ENCODE measurements around the gene VOPP1. TPM values are rescaled to one million over a fixed set of nuclear protein-coding genes. Genes with fewer than 3 reads are reported as not detected.

The VOPP1 gene
- total RNA-seq, 1 experiment from 2014 or later = 30.3 TPM

DNA sequence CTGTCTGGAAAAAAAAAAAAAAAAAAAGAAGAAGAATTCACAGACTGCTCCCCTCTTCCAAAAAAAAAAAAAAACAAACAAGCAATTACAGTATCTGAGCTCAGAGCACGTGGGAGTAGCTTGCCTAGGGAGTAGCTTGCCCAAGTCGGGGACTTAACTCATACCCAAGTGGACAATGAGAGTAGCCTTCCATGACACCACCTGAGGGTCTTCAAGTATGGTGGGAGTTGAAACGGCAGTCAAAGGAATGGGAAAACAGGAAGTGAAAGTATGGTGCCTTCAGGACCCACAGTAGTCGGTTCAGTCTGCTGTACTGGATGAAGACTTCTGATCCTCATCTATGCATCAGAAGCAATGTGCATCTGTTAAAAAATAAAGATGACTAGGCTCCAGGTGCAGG is 10.6 kb downstream of the VOPP1 start (continued):
- TF ChIP-seq, protein P1, sequence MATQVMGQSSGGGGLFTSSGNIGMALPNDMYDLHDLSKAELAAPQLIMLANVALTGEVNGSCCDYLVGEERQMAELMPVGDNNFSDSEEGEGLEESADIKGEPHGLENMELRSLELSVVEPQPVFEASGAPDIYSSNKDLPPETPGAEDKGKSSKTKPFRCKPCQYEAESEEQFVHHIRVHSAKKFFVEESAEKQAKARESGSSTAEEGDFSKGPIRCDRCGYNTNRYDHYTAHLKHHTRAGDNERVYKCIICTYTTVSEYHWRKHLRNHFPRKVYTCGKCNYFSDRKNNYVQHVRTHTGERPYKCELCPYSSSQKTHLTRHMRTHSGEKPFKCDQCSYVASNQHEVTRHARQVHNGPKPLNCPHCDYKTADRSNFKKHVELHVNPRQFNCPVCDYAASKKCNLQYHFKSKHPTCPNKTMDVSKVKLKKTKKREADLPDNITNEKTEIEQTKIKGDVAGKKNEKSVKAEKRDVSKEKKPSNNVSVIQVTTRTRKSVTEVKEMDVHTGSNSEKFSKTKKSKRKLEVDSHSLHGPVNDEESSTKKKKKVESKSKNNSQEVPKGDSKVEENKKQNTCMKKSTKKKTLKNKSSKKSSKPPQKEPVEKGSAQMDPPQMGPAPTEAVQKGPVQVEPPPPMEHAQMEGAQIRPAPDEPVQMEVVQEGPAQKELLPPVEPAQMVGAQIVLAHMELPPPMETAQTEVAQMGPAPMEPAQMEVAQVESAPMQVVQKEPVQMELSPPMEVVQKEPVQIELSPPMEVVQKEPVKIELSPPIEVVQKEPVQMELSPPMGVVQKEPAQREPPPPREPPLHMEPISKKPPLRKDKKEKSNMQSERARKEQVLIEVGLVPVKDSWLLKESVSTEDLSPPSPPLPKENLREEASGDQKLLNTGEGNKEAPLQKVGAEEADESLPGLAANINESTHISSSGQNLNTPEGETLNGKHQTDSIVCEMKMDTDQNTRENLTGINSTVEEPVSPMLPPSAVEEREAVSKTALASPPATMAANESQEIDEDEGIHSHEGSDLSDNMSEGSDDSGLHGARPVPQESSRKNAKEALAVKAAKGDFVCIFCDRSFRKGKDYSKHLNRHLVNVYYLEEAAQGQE (IDR thresholded peaks at IDR 0.05; ENCODE audit: low read depth) = no peak
- TF ChIP-seq CBX3 (IDR thresholded peaks at IDR 0.05; ENCODE audit: low read depth) (no peak), ATF3 (IDR thresholded peaks at IDR 0.05) (no peak), ELF1 (IDR thresholded peaks at IDR 0.05; ENCODE audit: borderline replicate concordance, low read depth) (no peak), SP1 (IDR thresholded peaks at IDR 0.05; ENCODE audit: low read depth) (no peak), ZBTB33 (IDR thresholded peaks at IDR 0.05; ENCODE audit: extremely low read depth, insufficient replicate concordance, low read length) (no peak), FOSL1 (IDR thresholded peaks at IDR 0.05; ENCODE audit: low read depth) (no peak), ZFX (IDR thresholded peaks at IDR 0.05) (no peak)

Data from HCT116 (cell line).